MM.1S (cell line): ENCODE measurements around the gene GNA14.

ENCODE experiments used
- CTCF ChIP-seq: fragments of 300-600 bp; sonication (generic); IDR thresholded peaks from 2 replicates; pipeline ENCODE4 v1.5.1; 2016; ENCODE audit warnings: antibody characterized with exemption, low read length, mixed read lengths
- EZH2 ChIP-seq: fragments of 300-600 bp; sonication (generic); optimal IDR thresholded peaks from 2 replicates; pipeline ENCODE3; 2017; ENCODE audit warnings: low read depth, mild to moderate bottlenecking, antibody characterized with exemption, low read length, mixed read lengths
- EZH2phosphoT487 ChIP-seq: fragments of 300-600 bp; sonication (generic); IDR thresholded peaks from 2 replicates; pipeline ENCODE4 v1.6.1; 2018; ENCODE audit warnings: antibody characterized with exemption, low read length

GRCh38 chr9:77432053-77432452 is 216.1 kb downstream of the GNA14 start:
- TF ChIP-seq CTCF (no peak), EZH2 (no peak), EZH2phosphoT487 (no peak)
